HepG2 (cell line): Measurements from ENCODE around the gene CYP4A22. TPM values are rescaled to one million over a fixed set of nuclear protein-coding genes. Genes with fewer than 3 reads are reported as not detected.
A peak's percentile ranks its signal among the peaks of the same experiment; 100 is the strongest.

ENCODE experiments used
- CENPX ChIP-seq: sonication (generic); formaldehyde crosslinking; IDR thresholded peaks from 2 replicates; pipeline ENCODE4 v1.9.0; 2021; ENCODE audit warnings: mild to moderate bottlenecking, missing genetic modification reagents, moderate library complexity
- ELF3 ChIP-seq: IDR thresholded peaks from 2 replicates; pipeline ENCODE4 v1.6.1; 2016; ENCODE audit warnings: missing genetic modification reagents, missing compliant biosample characterization
- HES4 ChIP-seq: sonication (generic); formaldehyde crosslinking; IDR thresholded peaks from 2 replicates; pipeline ENCODE4 v1.9.0; 2021; ENCODE audit warnings: mild to moderate bottlenecking, missing genetic modification reagents, borderline replicate concordance
- JARID2 ChIP-seq: sonication (generic); formaldehyde crosslinking; IDR thresholded peaks from 2 replicates; pipeline ENCODE4 v1.8.1; 2023; ENCODE audit warnings: missing genetic modification reagents, inconsistent platforms; ENCODE audit not compliant: insufficient replicate concordance
- KDM5A ChIP-seq: fragments of 200-600 bp; sonication (generic); IDR thresholded peaks from 2 replicates; pipeline ENCODE4 v1.7.0; 2018; ENCODE audit warnings: antibody characterized with exemption, mild to moderate bottlenecking, low read length, borderline replicate concordance
- KDM5B ChIP-seq: sonication (generic); formaldehyde crosslinking; IDR thresholded peaks from 2 replicates; pipeline ENCODE4 v1.4.0; 2020; ENCODE audit warnings: missing genetic modification reagents, mild to moderate bottlenecking, borderline replicate concordance
- KLF6 ChIP-seq: IDR thresholded peaks from 2 replicates; pipeline ENCODE4 v1.8.0; 2016; ENCODE audit warnings: missing biosample characterization, missing genetic modification reagents
- MEF2D ChIP-seq: sonication (generic); formaldehyde crosslinking; IDR thresholded peaks from 2 replicates; pipeline ENCODE4 v1.5.1; 2020; ENCODE audit warnings: mild to moderate bottlenecking, missing genetic modification reagents
- NFIB ChIP-seq: sonication (generic); formaldehyde crosslinking; IDR thresholded peaks from 2 replicates; pipeline ENCODE4 v1.9.0; 2021; ENCODE audit warnings: missing genetic modification reagents, mild to moderate bottlenecking, borderline replicate concordance
- NFIC ChIP-seq: IDR thresholded peaks from 2 replicates; pipeline ENCODE4 v1.6.1; 2012; ENCODE audit warnings: mild to moderate bottlenecking, low read length, inconsistent platforms
- PHF8 ChIP-seq: sonication (generic); formaldehyde crosslinking; IDR thresholded peaks from 2 replicates; pipeline ENCODE4 v1.5.0; 2020; ENCODE audit warnings: missing genetic modification reagents
- SALL2 ChIP-seq: sonication (generic); formaldehyde crosslinking; IDR thresholded peaks from 2 replicates; pipeline ENCODE4 v1.8.1; 2023; ENCODE audit warnings: mild to moderate bottlenecking, missing genetic modification reagents, inconsistent platforms
- ZNF263 ChIP-seq: sonication (generic); formaldehyde crosslinking; IDR thresholded peaks from 2 replicates; pipeline ENCODE4 v1.4.0; 2020; ENCODE audit warnings: missing genetic modification reagents
- ZNF33B ChIP-seq: sonication (generic); formaldehyde crosslinking; IDR thresholded peaks from 2 replicates; pipeline ENCODE4 v1.5.1; 2020; ENCODE audit warnings: mild to moderate bottlenecking, missing genetic modification reagents
- ZNF530 ChIP-seq: sonication (generic); formaldehyde crosslinking; IDR thresholded peaks from 2 replicates; pipeline ENCODE4 v1.5.0; 2020; ENCODE audit warnings: low read depth, mild to moderate bottlenecking, missing genetic modification reagents
- ZNF563 ChIP-seq: sonication (generic); formaldehyde crosslinking; IDR thresholded peaks from 2 replicates; pipeline ENCODE4 v1.8.0; 2022; ENCODE audit warnings: mild to moderate bottlenecking, moderate library complexity, missing genetic modification reagents
- ZNF614 ChIP-seq: IDR thresholded peaks from 2 replicates; pipeline ENCODE4 v1.6.1; 2018; ENCODE audit warnings: missing biosample characterization, missing genetic modification reagents, inconsistent platforms, borderline replicate concordance
- ZNF619 ChIP-seq: sonication (generic); formaldehyde crosslinking; IDR thresholded peaks from 2 replicates; pipeline ENCODE4 v1.4.0; 2020; ENCODE audit warnings: mild to moderate bottlenecking, missing genetic modification reagents
- ZNF746 ChIP-seq: sonication (generic); formaldehyde crosslinking; IDR thresholded peaks from 2 replicates; pipeline ENCODE4 v1.8.0; 2022; ENCODE audit warnings: mild to moderate bottlenecking, missing genetic modification reagents
- ZNF781 ChIP-seq: sonication (generic); formaldehyde crosslinking; IDR thresholded peaks from 2 replicates; pipeline ENCODE4 v1.5.1; 2020; ENCODE audit warnings: borderline replicate concordance, mild to moderate bottlenecking, missing genetic modification reagents; ENCODE audit errors: not compliant biosample characterization
- ZNF839 ChIP-seq: sonication (generic); formaldehyde crosslinking; IDR thresholded peaks from 2 replicates; pipeline ENCODE4 v1.4.0; 2020; ENCODE audit warnings: missing genetic modification reagents, mild to moderate bottlenecking, borderline replicate concordance
- polyA plus RNA-seq, 8 experiments: library from polyadenylated mRNA; depleted of rRNA in 3 of 8; stranded (reverse) in 7 of 8; unstranded in 1 of 8; fragments of >200 nt; fragmentation: Illumina TruSeq in 4 of 8; extraction: Trizol in 4 of 8; gene quantifications; 2 replicates each; pipeline versions ENCODE4 v1.2.1 to v1.2.3, GENCODE V29; 2011 to 2016; ENCODE audit warnings: low read depth in 4 of 8, missing spikeins in 1 of 8, mixed read lengths in 1 of 8; ENCODE audit not compliant: insufficient read depth in 1 of 8
- total RNA-seq, 5 experiments: library from RNA; depleted of rRNA; stranded (reverse); fragments of >200 nt; fragmentation: Illumina TruSeq; extraction: Trizol; gene quantifications; 2 replicates each; pipeline ENCODE4 v1.2.3, GENCODE V29; 2016; ENCODE audit warnings: low read depth in 1 of 5
- TF ChIP-seq, protein P1 (sequence below): IDR thresholded peaks from 2 replicates; pipeline ENCODE4 v1.6.1; 2012; ENCODE audit warnings: inconsistent platforms
- TF ChIP-seq, protein P2 (sequence below): sonication (generic); formaldehyde crosslinking; IDR thresholded peaks from 2 replicates; pipeline ENCODE4 v1.9.0; 2021; ENCODE audit warnings: missing genetic modification reagents, borderline replicate concordance
- TF ChIP-seq, protein P3 (sequence below): sonication (generic); formaldehyde crosslinking; IDR thresholded peaks from 2 replicates; pipeline ENCODE4 v1.4.0; 2020; ENCODE audit warnings: missing genetic modification reagents, borderline replicate concordance

Gene CYP4A22
- total and polyA plus RNA-seq, 2 of the 13 experiments (the other 11 are each of a cell fraction or from before 2014, with no cell fraction given), result not detected

DNA sequence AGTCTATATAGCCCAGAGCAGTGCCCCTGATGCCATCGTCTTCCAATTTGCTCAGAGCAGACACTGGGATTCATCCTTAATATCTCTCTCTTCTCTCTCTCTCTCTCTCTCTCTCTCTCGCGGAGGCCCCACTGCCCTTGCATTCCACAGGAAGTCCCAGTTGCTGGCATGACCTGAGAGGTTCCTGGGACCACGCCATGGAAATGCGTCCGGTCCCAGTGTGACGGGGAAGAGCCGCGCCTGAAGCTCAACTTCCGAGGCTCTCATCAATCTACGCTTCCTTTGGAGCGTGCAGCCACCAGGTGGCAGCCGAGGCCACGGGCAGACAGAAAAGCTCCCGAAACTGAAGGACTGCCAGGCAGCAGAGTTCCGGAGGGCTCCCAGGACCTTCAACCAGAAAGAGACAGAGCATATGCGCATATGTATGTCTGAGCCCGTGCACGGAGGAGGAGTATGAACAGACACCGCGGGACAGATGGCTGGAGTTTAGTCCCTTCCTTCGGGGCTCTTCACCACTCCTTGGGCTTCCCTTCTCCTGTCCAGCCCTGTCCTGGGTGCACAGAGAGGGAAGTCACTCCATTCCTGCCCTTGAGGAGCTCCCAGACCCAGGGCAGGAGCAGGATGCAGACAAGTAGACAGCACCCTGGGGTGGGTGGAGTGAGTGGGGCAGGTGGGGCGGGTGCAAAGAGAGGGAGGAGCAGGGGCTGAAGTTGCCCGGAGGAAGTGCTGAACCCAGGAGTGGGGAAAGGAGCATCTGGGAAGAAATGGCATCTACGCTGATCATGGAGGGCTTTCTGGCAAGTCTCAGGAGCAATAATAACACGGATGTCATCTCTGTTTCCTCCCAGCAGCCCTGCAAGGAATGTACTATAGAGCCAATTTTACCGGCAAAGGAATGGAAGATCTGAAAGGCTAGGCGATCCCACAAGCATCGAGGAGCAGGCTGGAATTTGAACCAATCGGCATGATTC, 42.1 kb downstream of the CYP4A22 start (continued):
- TF ChIP-seq NFIC (no peak), ZNF263 (peak; percentile 44; the same call in 1 of the 2 replicates), ZNF839 (CRISPR knock-in tag) (no peak), ZNF619 (CRISPR knock-in tag) (0 out of 2 replicates have a peak, but pooled peaks have one; percentile 59), ZNF614 (CRISPR knock-in tag) (peak; percentile 64; the same call in 1 of the 2 replicates), ELF3 (peak; percentile 77), KLF6 (CRISPR knock-in tag) (no peak; the same call in 1 of the 2 replicates), KDM5B (CRISPR knock-in tag) (peak; percentile 42; the same call in 1 of the 2 replicates), CENPX (no peak), ZNF33B (no peak), PHF8 (CRISPR knock-in tag) (0 out of 2 replicates have a peak, but pooled peaks have one; percentile 15), HES4 (CRISPR knock-in tag) (no peak), JARID2 (CRISPR knock-in tag) (no peak), SALL2 (peak; percentile 48; the same call in 1 of the 2 replicates), ZNF563 (CRISPR knock-in tag) (peak; percentile 49; the same call in 1 of the 2 replicates), MEF2D (CRISPR knock-in tag) (peak; percentile 51; the same call in 1 of the 2 replicates), NFIB (no peak), ZNF746 (no peak), ZNF530 (no peak), ZNF781 (CRISPR knock-in tag) (no peak), KDM5A (peak; percentile 84)
- TF ChIP-seq, protein P1, sequence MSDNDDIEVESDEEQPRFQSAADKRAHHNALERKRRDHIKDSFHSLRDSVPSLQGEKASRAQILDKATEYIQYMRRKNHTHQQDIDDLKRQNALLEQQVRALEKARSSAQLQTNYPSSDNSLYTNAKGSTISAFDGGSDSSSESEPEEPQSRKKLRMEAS, result peak; percentile 43
- TF ChIP-seq, protein P2, sequence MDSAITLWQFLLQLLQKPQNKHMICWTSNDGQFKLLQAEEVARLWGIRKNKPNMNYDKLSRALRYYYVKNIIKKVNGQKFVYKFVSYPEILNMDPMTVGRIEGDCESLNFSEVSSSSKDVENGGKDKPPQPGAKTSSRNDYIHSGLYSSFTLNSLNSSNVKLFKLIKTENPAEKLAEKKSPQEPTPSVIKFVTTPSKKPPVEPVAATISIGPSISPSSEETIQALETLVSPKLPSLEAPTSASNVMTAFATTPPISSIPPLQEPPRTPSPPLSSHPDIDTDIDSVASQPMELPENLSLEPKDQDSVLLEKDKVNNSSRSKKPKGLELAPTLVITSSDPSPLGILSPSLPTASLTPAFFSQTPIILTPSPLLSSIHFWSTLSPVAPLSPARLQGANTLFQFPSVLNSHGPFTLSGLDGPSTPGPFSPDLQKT (CRISPR knock-in tag), result no peak
- TF ChIP-seq, protein P3, sequence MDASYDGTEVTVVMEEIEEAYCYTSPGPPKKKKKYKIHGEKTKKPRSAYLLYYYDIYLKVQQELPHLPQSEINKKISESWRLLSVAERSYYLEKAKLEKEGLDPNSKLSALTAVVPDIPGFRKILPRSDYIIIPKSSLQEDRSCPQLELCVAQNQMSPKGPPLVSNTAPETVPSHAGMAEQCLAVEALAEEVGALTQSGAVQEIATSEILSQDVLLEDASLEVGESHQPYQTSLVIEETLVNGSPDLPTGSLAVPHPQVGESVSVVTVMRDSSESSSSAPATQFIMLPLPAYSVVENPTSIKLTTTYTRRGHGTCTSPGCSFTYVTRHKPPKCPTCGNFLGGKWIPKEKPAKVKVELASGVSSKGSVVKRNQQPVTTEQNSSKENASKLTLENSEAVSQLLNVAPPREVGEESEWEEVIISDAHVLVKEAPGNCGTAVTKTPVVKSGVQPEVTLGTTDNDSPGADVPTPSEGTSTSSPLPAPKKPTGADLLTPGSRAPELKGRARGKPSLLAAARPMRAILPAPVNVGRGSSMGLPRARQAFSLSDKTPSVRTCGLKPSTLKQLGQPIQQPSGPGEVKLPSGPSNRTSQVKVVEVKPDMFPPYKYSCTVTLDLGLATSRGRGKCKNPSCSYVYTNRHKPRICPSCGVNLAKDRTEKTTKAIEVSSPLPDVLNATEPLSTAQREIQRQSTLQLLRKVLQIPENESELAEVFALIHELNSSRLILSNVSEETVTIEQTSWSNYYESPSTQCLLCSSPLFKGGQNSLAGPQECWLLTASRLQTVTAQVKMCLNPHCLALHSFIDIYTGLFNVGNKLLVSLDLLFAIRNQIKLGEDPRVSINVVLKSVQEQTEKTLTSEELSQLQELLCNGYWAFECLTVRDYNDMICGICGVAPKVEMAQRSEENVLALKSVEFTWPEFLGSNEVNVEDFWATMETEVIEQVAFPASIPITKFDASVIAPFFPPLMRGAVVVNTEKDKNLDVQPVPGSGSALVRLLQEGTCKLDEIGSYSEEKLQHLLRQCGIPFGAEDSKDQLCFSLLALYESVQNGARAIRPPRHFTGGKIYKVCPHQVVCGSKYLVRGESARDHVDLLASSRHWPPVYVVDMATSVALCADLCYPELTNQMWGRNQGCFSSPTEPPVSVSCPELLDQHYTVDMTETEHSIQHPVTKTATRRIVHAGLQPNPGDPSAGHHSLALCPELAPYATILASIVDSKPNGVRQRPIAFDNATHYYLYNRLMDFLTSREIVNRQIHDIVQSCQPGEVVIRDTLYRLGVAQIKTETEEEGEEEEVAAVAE (CRISPR knock-in tag), result peak; percentile 51; the same call in 1 of the 2 replicates
